GM19239 (cell line): ENCODE results near the gene DNAH10.
"Not testable (repeated sequence)": the region's sequence is repeated elsewhere in the genome, so short reads cannot be mapped to it uniquely, and the experiment has no call there.

Experiments used
- DNase-seq: peaks from one replicate; pipeline ENCODE4 v3.0.0; 2011; ENCODE audit warnings: low spot score; ENCODE audit not compliant: insufficient read length
- FAIRE-seq: peaks from 2 replicates; lab custom pipeline; 2011; peaks lifted over from hg19 to GRCh38; lab: Jason Lieb, UNC

The DNAH10 gene

GRCh38 chr12:123789422-123789821 lies 27.3 kb downstream of the DNAH10 start:
- DNase-seq, FAIRE-seq: not testable (repeated sequence)

GRCh38 chr12:123790905-123791467 lies 28.9 kb downstream of the DNAH10 start:
- FAIRE-seq: no peak

GRCh38 chr12:123794027-123794426 lies 31.9 kb downstream of the DNAH10 start:
- no peak for FAIRE-seq
- DNase-seq: no peak

More at GRCh38 chr12:123790905-123791467, 28.9 kb downstream of the DNAH10 start:
- DNase-seq: no peak

GRCh38 chr12:123798518-123798917 lies 36.4 kb downstream of the DNAH10 start:
- no peak for FAIRE-seq
- DNase-seq: no peak

GRCh38 chr12:123799227-123799626 lies 37.1 kb downstream of the DNAH10 start:
- DNase-seq (no peak), FAIRE-seq (no peak)

- FAIRE-seq (no peak), DNase-seq (no peak)
These were observed 39.6 kb downstream of the DNAH10 start for GRCh38 chr12:123801573-123802178.

- FAIRE-seq: no peak
- no peak for DNase-seq
These were observed 43.1 kb downstream of the DNAH10 start for GRCh38 chr12:123805173-123805572.

GRCh38 chr12:123807002-123807401 lies 44.9 kb downstream of the DNAH10 start:
- no peak for FAIRE-seq
- no peak for DNase-seq

- no peak for FAIRE-seq
- no peak for DNase-seq
These were observed 45.6 kb downstream of the DNAH10 start for GRCh38 chr12:123807670-123808069.

- FAIRE-seq: no peak
- no peak for DNase-seq
These were observed 46.1 kb downstream of the DNAH10 start for GRCh38 chr12:123808167-123808566.

- FAIRE-seq (no peak), DNase-seq (no peak)
These were observed 51.2 kb downstream of the DNAH10 start for GRCh38 chr12:123813349-123813748.

GRCh38 chr12:123815968-123816367 lies 53.9 kb downstream of the DNAH10 start:
- DNase-seq (no peak), FAIRE-seq (no peak)

- no peak for DNase-seq
- FAIRE-seq: no peak
These were observed 54.9 kb downstream of the DNAH10 start for GRCh38 chr12:123816896-123817537.

GRCh38 chr12:123822804-123823203 lies 60.7 kb downstream of the DNAH10 start:
- no peak for DNase-seq
- no peak for FAIRE-seq

- FAIRE-seq: no peak
- no peak for DNase-seq
These were observed 66.0 kb downstream of the DNAH10 start for GRCh38 chr12:123828120-123828519.

- DNase-seq (no peak), FAIRE-seq (no peak)
These were observed 66.9 kb downstream of the DNAH10 start for GRCh38 chr12:123828854-123829547.

GRCh38 chr12:123829561-123829960 lies 67.5 kb downstream of the DNAH10 start:
- FAIRE-seq (no peak), DNase-seq (no peak)

- FAIRE-seq (no peak), DNase-seq (no peak)
These were observed 68.6 kb downstream of the DNAH10 start for GRCh38 chr12:123830675-123831074.

- DNase-seq (no peak), FAIRE-seq (no peak)
These were observed 70.0 kb downstream of the DNAH10 start for GRCh38 chr12:123832052-123832451.

GRCh38 chr12:123833830-123834229 lies 71.7 kb downstream of the DNAH10 start:
- no peak for DNase-seq
- no peak for FAIRE-seq

GRCh38 chr12:123834845-123835244 lies 72.7 kb downstream of the DNAH10 start:
- no peak for DNase-seq
- FAIRE-seq: no peak
